Upper lobe of left lung (tissue), 6 donors: ENCODE results near the gene SUMF1. TPM values are rescaled to one million over a fixed set of nuclear protein-coding genes. Genes with fewer than 3 reads are reported as not detected.

Source experiments
- ATAC-seq, 2 donors: fragments of 200-7000 bp; cut with Tn5 transposase; one replicate each; pipeline ENCODE4 v1.9.1; 2022; ENCODE audit warnings: mild to moderate bottlenecking in 2 of 2, moderate library complexity in 2 of 2; ENCODE audit not compliant: low FRiP score in 2 of 2
- DNase-seq, 2 donors: peaks; one replicate each; pipeline ENCODE4 v3.0.0-alpha.2; 2019 to 2020
- H3K27ac ChIP-seq, 4 donors: fragments of 200-600 bp; sonication (generic); one replicate each; pipeline ENCODE4 v1.5.1; 2016 to 2019
- H3K27me3 ChIP-seq, 4 donors: fragments of 200-600 bp; sonication (generic); one replicate each; pipeline ENCODE4 v1.5.1; 2017 to 2019
- H3K36me3 ChIP-seq, 4 donors: fragments of 200-600 bp; sonication (generic); one replicate each; pipeline ENCODE4 v1.5.1; 2016 to 2019
- H3K4me1 ChIP-seq, 4 donors: fragments of 200-600 bp; sonication (generic); one replicate each; pipeline ENCODE4 v1.5.1; 2018 to 2019
- H3K4me3 ChIP-seq, 4 donors: fragments of 200-600 bp; sonication (generic); one replicate each; pipeline ENCODE4 v1.5.1; 2017 to 2019; ENCODE audit warnings: mild to moderate bottlenecking in 2 of 4, moderate library complexity in 1 of 4
- H3K9me3 ChIP-seq, 4 donors: fragments of 200-600 bp; sonication (generic); one replicate each; pipeline ENCODE4 v1.5.1; 2018 to 2019
- EP300 ChIP-seq, 4 donors: sonication (generic); formaldehyde crosslinking; IDR thresholded peaks; one replicate each; pipeline ENCODE4 v1.5.1; 2017; ENCODE audit warnings: antibody characterized with exemption in 4 of 4, control low read depth in 2 of 4
- POLR2A ChIP-seq, 4 donors: fragments of 450-650 bp; IDR thresholded peaks; one replicate each; pipeline ENCODE4 v1.5.1; 2016 to 2017; ENCODE audit warnings: antibody characterized with exemption in 4 of 4, mild to moderate bottlenecking in 2 of 4
- POLR2AphosphoS5 ChIP-seq, 2 donors: sonication (generic); formaldehyde crosslinking; IDR thresholded peaks; one replicate each; pipeline ENCODE4 v1.5.1; 2017; ENCODE audit warnings: antibody characterized with exemption in 2 of 2
- WGBS, 2 donors: methylation state at CpG; one replicate each; pipeline ENCODE4 v1.1.5; 2017 to 2018; 5-methylcytosine and 5-hydroxymethylcytosine counted together
- total RNA-seq, 6 donors: library from RNA; depleted of rRNA in 4 of 6; stranded (reverse); fragments of >200 nt in 4 of 6; gene quantifications; one replicate each; pipeline versions ENCODE4 v1.1.0 to v1.2.1, GENCODE V29; 2016 to 2021
- TF ChIP-seq, protein P1 (sequence below), 6 experiments: fragments of 450-650 bp in 4 of 6; fragments of 200-600 bp in 2 of 6; sonication (generic) in 2 of 6; IDR thresholded peaks; one replicate each; pipeline ENCODE4 v1.5.1; 2016 to 2019; ENCODE audit warnings: antibody characterized with exemption in 6 of 6
- donor health status: DM: no; HTN: no; CAD: no; lungs with moderate emphysema.
- donor health status: DM: no; HTN: yes; CAD: no; lungs with severe emphysema.

Gene SUMF1
- total RNA-seq, 6 donors from 2014 or later, result 34.5 to 63.0 (median 54.0) TPM

DNA sequence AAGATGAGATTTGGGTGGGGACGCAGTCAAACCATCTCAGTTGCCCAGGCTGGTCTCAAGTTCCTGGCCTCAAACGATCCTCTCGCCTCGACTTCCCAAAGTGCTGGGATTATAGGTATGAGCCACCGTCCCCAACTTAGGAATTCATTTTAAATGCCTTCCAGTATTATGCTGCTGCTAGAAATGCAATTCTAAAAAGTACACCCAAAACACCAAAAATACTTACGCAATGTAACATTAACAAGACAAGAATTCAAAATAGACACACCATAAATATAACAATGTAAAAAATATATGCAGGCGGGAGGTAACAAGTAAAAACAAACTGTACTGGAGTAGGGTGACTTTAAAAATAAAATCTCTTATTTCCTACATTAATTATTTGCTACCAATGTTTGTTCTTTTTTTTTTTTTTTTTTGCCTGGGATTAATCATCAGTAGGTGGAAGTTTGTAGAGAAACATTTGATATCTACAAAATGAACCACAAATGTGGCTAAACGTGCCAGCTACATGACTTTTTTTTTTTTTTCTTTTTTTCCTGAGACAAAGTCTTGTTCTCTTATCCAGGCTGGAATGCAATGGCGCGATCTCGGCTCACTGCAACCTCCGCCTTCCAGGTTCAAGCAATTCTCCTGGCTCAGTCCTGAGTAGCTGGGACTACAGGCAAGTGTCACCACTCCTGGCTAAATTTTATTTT lies 107.1 kb downstream of the SUMF1 start:
- no peak for DNase-seq
- ATAC-seq, result no peak
- Histone ChIP-seq H3K27ac (no peak overlapping the region), H3K4me3 (no peak overlapping the region), H3K9me3 (no peaks in the 10 kb centered on the region), H3K36me3 (peaks cover 0 to 6% (median 0%) of the 10 kb centered on the region in 4 donors), H3K4me1 (peaks cover 9 to 12% (median 11%) of the 10 kb centered on the region in 4 donors), H3K27me3 (no peaks in the 10 kb centered on the region)
- TF ChIP-seq POLR2A (IDR thresholded peaks at IDR 0.05) (no peak), POLR2AphosphoS5 (IDR thresholded peaks at IDR 0.05) (no peak), EP300 (IDR thresholded peaks at IDR 0.05) (no peak)
- TF ChIP-seq, protein P1, sequence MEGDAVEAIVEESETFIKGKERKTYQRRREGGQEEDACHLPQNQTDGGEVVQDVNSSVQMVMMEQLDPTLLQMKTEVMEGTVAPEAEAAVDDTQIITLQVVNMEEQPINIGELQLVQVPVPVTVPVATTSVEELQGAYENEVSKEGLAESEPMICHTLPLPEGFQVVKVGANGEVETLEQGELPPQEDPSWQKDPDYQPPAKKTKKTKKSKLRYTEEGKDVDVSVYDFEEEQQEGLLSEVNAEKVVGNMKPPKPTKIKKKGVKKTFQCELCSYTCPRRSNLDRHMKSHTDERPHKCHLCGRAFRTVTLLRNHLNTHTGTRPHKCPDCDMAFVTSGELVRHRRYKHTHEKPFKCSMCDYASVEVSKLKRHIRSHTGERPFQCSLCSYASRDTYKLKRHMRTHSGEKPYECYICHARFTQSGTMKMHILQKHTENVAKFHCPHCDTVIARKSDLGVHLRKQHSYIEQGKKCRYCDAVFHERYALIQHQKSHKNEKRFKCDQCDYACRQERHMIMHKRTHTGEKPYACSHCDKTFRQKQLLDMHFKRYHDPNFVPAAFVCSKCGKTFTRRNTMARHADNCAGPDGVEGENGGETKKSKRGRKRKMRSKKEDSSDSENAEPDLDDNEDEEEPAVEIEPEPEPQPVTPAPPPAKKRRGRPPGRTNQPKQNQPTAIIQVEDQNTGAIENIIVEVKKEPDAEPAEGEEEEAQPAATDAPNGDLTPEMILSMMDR (IDR thresholded peaks at IDR 0.05), result no peak
- 89 to 91% methylated on average over 12 of the region's 12 CpGs for WGBS, 2 donors

DNA sequence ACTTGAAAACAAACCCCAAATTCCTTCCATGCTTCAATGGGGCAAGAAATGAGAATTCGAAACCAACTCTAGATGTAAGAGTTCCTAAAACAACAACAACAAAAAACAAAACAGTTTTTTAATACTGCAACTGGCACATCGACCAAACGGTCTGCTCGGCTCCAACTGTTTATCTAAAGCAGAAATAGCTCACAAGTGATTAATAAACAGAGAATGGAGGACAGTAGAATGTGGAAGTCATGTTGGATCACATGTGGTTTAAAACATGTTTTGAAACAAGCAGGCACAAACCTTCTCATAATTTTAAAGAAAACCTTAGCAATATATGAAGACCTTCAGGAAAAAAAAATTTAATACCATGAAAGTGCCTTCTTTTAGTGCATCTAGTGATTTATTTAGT lies 108.8 kb downstream of the SUMF1 start:
- no peak for TF ChIP-seq EP300 (IDR thresholded peaks at IDR 0.05)
- no peak for TF ChIP-seq POLR2AphosphoS5 (IDR thresholded peaks at IDR 0.05)
- TF ChIP-seq, protein P1 (IDR thresholded peaks at IDR 0.05), result no peak
- no peak for TF ChIP-seq POLR2A (IDR thresholded peaks at IDR 0.05)
- Histone ChIP-seq H3K4me1 (peaks cover 9 to 12% (median 11%) of the 10 kb centered on the region in 4 donors), H3K27ac (no peak overlapping the region), H3K9me3 (no peaks in the 10 kb centered on the region), H3K36me3 (peaks cover 0 to 6% (median 0%) of the 10 kb centered on the region in 4 donors), H3K27me3 (no peaks in the 10 kb centered on the region), H3K4me3 (no peak overlapping the region)
- 55 to 62% methylated on average over 4 of the region's 4 CpGs for WGBS, 2 donors
- DNase-seq (no peak), ATAC-seq (no peak)

DNA sequence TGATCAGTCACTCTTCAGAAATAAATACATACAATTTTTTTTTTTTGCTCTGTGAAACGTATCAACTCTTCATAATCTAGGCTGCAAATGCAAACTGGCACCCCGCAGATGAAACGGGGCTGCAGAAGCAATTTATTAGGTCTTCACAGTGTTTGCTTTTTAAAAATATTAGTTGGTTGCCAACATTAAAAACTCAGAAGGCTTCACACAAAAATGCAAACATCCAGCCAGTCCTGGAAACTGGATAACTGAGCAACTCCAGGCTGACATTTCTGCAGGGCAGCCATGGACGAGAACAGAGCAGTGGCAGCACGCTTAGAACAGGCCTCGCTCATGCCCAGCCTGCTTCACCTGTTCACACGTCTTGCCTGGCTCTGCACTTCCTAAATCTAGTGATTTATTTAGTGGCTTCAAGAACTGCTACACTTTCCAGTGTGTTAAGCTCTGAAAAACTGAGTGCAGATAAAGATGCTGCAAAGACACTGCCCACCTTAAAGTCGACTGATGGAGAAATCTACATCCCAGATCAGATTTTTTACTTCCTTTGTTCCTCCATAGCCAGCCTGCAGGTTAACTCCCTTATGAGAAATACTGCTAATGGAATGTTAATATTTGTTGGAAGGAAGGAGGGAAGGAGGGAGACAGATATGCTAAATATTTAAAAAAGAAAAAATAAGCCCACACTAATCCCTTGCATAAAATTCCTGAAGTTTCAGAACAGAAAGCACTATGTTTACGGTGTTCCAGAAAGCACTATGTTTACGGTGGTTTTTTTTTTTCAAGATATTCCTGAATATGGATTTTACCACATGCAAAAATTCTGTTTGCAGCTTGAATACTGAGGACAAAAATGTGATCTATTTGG lies 110.3 kb downstream of the SUMF1 start:
- Histone ChIP-seq H3K4me1 (peaks cover 10 to 13% (median 11%) of the 10 kb centered on the region in 4 donors), H3K4me3 (no peak overlapping the region), H3K9me3 (no peaks in the 10 kb centered on the region), H3K36me3 (peaks cover 0 to 3% (median 0%) of the 10 kb centered on the region in 4 donors), H3K27ac (peak overlapping the region in 1 of 4 donors; percentile 5), H3K27me3 (no peaks in the 10 kb centered on the region)
- no peak for ATAC-seq
- TF ChIP-seq POLR2AphosphoS5 (IDR thresholded peaks at IDR 0.05), result no peak
- no peak for TF ChIP-seq EP300 (IDR thresholded peaks at IDR 0.05)
- no peak for TF ChIP-seq POLR2A (IDR thresholded peaks at IDR 0.05)
- TF ChIP-seq, protein P1 (IDR thresholded peaks at IDR 0.05), result no peak
- 71 to 72% methylated on average over 10 of the region's 10 CpGs for WGBS, 2 donors
- no peak for DNase-seq

DNA sequence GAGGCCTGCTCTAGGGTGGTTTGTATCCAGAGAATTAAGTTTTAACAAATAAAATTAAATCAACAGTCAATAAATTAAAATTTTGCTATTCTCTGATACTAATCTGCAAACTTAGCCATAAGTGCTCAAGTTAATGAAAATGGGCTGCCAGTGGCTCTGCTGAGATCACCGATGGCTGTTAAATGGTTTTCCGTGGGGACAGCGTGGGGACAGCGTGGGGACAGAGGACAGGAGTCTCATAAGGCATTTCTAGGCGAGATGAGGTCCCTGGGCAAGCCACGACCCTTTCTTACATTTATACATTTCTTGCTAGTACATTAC lies 110.9 kb downstream of the SUMF1 start:
- ATAC-seq, result no peak
- Histone ChIP-seq H3K27me3 (no peaks in the 10 kb centered on the region), H3K27ac (peak overlapping the region in 1 of 4 donors; percentile 5), H3K9me3 (no peaks in the 10 kb centered on the region), H3K4me3 (no peak overlapping the region), H3K4me1 (peaks cover 12 to 19% (median 16%) of the 10 kb centered on the region in 4 donors), H3K36me3 (no peaks in the 10 kb centered on the region)
- TF ChIP-seq POLR2A (IDR thresholded peaks at IDR 0.05) (no peak), POLR2AphosphoS5 (IDR thresholded peaks at IDR 0.05) (no peak), EP300 (IDR thresholded peaks at IDR 0.05) (no peak)
- TF ChIP-seq, protein P1 (IDR thresholded peaks at IDR 0.05), result no peak
- WGBS, 2 donors, result 83 to 84% methylated on average over 6 of the region's 6 CpGs
- no peak for DNase-seq
